K562 (cell line): Measurements from ENCODE around the gene EXT2. TPM values are rescaled to one million over a fixed set of nuclear protein-coding genes. Genes with fewer than 3 reads are reported as not detected.

Source experiments
- CCAR2 ChIP-seq: fragments of 200-400 bp; formaldehyde crosslinking; IDR thresholded peaks from 2 replicates; pipeline ENCODE4 v1.6.1; 2017; ENCODE audit warnings: mild to moderate bottlenecking, low read depth, low read length
- CTBP1 ChIP-seq: fragments of 450-650 bp; IDR thresholded peaks from 2 replicates; pipeline ENCODE4 v1.6.1; 2016; ENCODE audit warnings: borderline replicate concordance
- CTCF ChIP-seq, 3 experiments: IDR thresholded peaks in 2 of 3; conservative IDR thresholded peaks in 1 of 3; 2 replicates each; pipeline ENCODE4 v1.5.1; 2011 to 2012; ENCODE audit warnings: low read length in 3 of 3, mild to moderate bottlenecking in 3 of 3, control low read depth in 2 of 3, improper control_type of control experiment in 1 of 3, inconsistent platforms in 1 of 3, low read depth in 1 of 3, mixed read lengths in 1 of 3, moderate library complexity in 1 of 3; ENCODE audit not compliant: insufficient read depth in 2 of 3
- ETV5 ChIP-seq: sonication (generic); formaldehyde crosslinking; IDR thresholded peaks from 2 replicates; pipeline ENCODE4 v1.4.0; 2020; ENCODE audit warnings: low read depth, mild to moderate bottlenecking, missing genetic modification reagents
- FOXP1 ChIP-seq: sonication (generic); formaldehyde crosslinking; IDR thresholded peaks from 2 replicates; pipeline ENCODE4 v1.8.0; 2022; ENCODE audit warnings: mild to moderate bottlenecking, missing genetic modification reagents
- GATA2 ChIP-seq: sonication (generic); formaldehyde crosslinking; IDR thresholded peaks from 2 replicates; pipeline ENCODE4 v1.4.0; 2020; ENCODE audit warnings: mild to moderate bottlenecking, missing genetic modification reagents
- TCFL5 ChIP-seq: fragments of 250-450 bp; sonication (Bioruptor Pico); conservative IDR thresholded peaks from 2 replicates; pipeline ENCODE4 v1.6.1; 2021; ENCODE audit warnings: mild to moderate bottlenecking, moderate library complexity, matching md5 sums
- ZNF445 ChIP-seq: fragments of 250-450 bp; sonication (Bioruptor Pico); IDR thresholded peaks from 2 replicates; pipeline ENCODE4 v1.4.0; 2020; ENCODE audit warnings: low read depth, mild to moderate bottlenecking, moderate library complexity
- polyA plus RNA-seq, 8 experiments: library from polyadenylated mRNA; depleted of rRNA in 4 of 8; stranded (reverse) in 5 of 8; unstranded in 3 of 8; fragments of >200 nt; fragmentation: Nextera tagmentation in 2 of 8; fragmentation: Illumina TruSeq in 1 of 8; extraction: Ambion mirVana in 2 of 8; extraction: Trizol in 1 of 8; gene quantifications; 2 replicates each; pipeline versions ENCODE4 v1.2.1 to v1.2.3, GENCODE V29; 2011 to 2014; ENCODE audit warnings: inconsistent platforms in 1 of 8, missing spikeins in 1 of 8
- total RNA-seq, 7 experiments: library from RNA; depleted of rRNA in 6 of 7; stranded (reverse); fragments of >200 nt in 6 of 7; fragmentation: Illumina TruSeq in 2 of 7; extraction: Trizol in 2 of 7; gene quantifications; 2 replicates each; pipeline versions ENCODE4 v1.2.1 to v1.2.3, GENCODE V29; 2011 to 2021; ENCODE audit warnings: low replicate concordance in 1 of 7

The EXT2 gene
- total and polyA plus RNA-seq, 9 of the 15 experiments (the other 6 are each of a cell fraction or from before 2014, with no cell fraction given), result 7.5 to 52.1 (median 38.1) TPM

- TF ChIP-seq FOXP1 (CRISPR knock-in tag) (no peak), ETV5 (CRISPR knock-in tag) (no peak), CCAR2 (no peak), CTCF (IDR thresholded peaks at IDR 0.05 in 2 of 3, conservative IDR thresholded peaks at IDR 0.05 in 1 of 3; ENCODE audit: insufficient read depth in 2 of 3, low read depth in 1 of 3, low read length in 3 of 3) (peak; percentile 75 to 86 (median 79)), ZNF445 (no peak), CTBP1 (peak; percentile 20; the same call in 1 of the 2 replicates), GATA2 (CRISPR knock-in tag) (0 out of 2 replicates have a peak, but pooled peaks have one; percentile 26), TCFL5 (CRISPR knock-in tag) (no peak)
Measured at GRCh38 chr11:44094260-44094868, 1.1 kb upstream of the EXT2 start (continued).
